Measurements from ENCODE around the gene SLC36A3.
"Not testable (repeated sequence)": the region's sequence is repeated elsewhere in the genome, so short reads cannot be mapped to it uniquely, and the experiment has no call there.

SLC36A3 gene

GRCh38 chr5:151310932-151311331, 7.4 kb upstream of the SLC36A3 start:
- no peak for DNase-seq (ENCODE audit: low read depth)
- H3K4me3 ChIP-seq (ENCODE audit: low read length): no peak overlapping the region
- no peak for TF ChIP-seq CTCF (IDR thresholded peaks at IDR 0.05; ENCODE audit: insufficient read depth, low read depth, low read length, missing control alignments)

- H3K4me3 ChIP-seq (ENCODE audit: low read length); DNase-seq (ENCODE audit: low read depth): not testable (repeated sequence)
These were observed 6.3 kb upstream of the SLC36A3 start for GRCh38 chr5:151309821-151310220.

DNA sequence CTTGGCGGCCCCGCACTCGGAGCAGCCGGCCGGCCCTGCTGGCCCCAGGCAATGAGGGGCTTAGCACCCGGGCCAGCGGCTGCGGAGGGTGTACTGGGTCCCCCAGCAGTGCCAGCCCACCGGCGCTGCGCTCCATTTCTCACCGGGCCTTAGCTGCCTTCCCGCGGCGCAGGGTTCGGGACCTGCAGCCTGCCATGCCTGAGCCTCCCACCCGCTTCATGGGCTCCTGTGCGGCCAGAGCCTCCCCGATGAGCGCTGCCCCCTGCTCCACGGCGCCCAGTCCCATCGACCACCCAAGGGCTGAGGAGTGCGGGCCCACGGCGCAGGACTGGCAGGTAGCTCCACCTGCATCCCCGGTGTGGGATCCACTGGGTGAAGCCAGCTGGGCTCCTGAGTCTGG, 5.7 kb upstream of the SLC36A3 start:
- H3K4me3 ChIP-seq (ENCODE audit: low read length); DNase-seq (ENCODE audit: low read depth): not testable (repeated sequence)

GRCh38 chr5:151298063-151298855, 5.3 kb downstream of the SLC36A3 start:
- TF ChIP-seq CTCF (IDR thresholded peaks at IDR 0.05; ENCODE audit: insufficient read depth, low read depth, low read length, missing control alignments): peak; percentile 65
- peak; percentile 74 for DNase-seq (ENCODE audit: low read depth)
- H3K4me3 ChIP-seq (ENCODE audit: low read length): no peak overlapping the region

GRCh38 chr5:151296974-151297373, 6.6 kb downstream of the SLC36A3 start:
- H3K4me3 ChIP-seq (ENCODE audit: low read length): no peak overlapping the region
- TF ChIP-seq CTCF (IDR thresholded peaks at IDR 0.05; ENCODE audit: insufficient read depth, low read depth, low read length, missing control alignments): no peak
- no peak for DNase-seq (ENCODE audit: low read depth)

DNA sequence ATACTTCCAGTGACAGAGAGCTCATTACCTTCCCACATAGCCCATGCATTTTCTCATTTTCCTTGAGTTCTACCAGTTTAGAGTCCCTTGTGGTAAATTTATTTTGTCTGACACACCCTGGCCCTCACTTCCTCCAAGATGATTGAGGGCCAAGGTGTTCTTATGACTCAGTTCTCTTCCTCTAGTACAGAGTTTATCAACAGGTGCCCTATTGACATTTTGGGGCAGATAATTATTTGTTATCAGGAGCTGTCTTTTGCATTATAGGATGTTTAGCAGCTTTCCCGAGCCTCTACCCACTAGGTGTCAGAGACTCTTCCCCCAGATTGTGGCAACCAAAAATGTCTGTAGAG, 7.1 kb downstream of the SLC36A3 start:
- no peak for TF ChIP-seq CTCF (IDR thresholded peaks at IDR 0.05; ENCODE audit: insufficient read depth, low read depth, low read length, missing control alignments)
- H3K4me3 ChIP-seq (ENCODE audit: low read length): no peak overlapping the region
- DNase-seq (ENCODE audit: low read depth): no peak

- DNase-seq (ENCODE audit: low read depth): no peak
- no peak overlapping the region for H3K4me3 ChIP-seq (ENCODE audit: low read length)
These were observed 7.6 kb downstream of the SLC36A3 start for GRCh38 chr5:151295791-151296477.

More at GRCh38 chr5:151295791-151296477, 7.6 kb downstream of the SLC36A3 start:
- no peak for TF ChIP-seq CTCF (IDR thresholded peaks at IDR 0.05; ENCODE audit: insufficient read depth, low read depth, low read length, missing control alignments)

Measured in epithelial cell of esophagus (primary cell).